Kidney tubule cell (primary cell): Measurements from ENCODE around the gene HYAL2.

Source experiments
- DNase-seq: peaks from one replicate; pipeline ENCODE4 v3.0.0-alpha.2; 2018; ENCODE audit warnings: low spot score

HYAL2 gene

DNA sequence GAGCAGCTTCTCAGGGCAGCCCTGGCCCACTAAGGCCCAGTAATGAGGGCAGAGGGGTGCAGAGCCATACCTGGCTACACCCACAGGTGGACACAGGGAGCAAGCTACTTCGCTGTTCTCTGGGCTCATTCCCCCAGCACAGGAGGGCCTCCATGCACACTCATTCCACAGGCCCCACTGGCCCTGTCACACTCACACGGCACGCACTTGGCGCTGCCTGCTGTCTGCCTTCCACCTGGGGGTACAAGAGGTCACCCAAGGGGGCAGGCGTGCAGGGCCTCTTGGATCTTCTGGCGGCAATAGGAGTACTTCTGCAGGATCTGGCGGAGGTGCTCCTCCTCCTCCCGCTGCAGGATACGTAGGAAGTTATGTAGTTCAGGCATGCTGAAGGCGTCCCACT lies 7.8 kb upstream of the HYAL2 start:
- no peak for DNase-seq

DNA sequence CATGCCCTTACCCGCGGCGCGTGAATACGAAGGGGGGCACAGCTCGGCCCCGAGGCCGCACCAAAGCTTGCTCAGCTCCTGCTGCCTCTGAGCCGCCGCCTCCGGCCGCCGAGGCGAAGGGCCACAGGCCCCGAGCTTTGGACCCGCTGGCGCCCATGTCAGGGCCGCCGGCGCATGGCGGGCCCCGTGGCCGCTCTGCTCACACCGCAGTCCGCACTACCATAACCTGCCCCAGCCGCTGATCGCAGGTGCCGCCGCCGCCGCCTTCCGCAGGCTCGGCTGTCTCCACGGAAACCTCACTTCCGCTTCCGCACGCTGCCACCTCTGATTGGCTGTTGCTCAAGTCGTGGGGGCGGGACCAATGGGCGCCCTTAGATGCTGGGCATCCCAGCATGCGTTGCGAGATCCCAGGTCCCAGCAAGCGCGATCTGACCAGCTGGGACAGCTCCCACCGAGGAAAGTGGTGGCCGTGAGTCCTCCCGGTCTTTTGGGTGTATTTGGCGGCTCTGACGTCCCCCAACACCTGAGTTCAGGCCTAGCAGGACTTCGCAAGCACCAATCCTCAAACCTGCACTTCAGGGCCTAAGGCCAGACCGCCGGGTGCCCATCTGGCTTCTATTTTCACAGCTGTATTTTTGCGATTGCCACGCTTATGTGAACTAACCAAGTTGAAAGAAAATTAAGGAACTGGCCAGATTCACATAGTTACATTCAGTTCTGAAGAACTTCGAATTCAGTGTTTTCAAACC lies 5.6 kb upstream of the HYAL2 start, which contains the start of gene TUSC2:
Gene TUSC2 (minus strand): TSS at position 281 of the 749 bp plus-strand sequence. CDS start 124 bp downstream, at position 157.
- peak; percentile 97 for DNase-seq

DNA sequence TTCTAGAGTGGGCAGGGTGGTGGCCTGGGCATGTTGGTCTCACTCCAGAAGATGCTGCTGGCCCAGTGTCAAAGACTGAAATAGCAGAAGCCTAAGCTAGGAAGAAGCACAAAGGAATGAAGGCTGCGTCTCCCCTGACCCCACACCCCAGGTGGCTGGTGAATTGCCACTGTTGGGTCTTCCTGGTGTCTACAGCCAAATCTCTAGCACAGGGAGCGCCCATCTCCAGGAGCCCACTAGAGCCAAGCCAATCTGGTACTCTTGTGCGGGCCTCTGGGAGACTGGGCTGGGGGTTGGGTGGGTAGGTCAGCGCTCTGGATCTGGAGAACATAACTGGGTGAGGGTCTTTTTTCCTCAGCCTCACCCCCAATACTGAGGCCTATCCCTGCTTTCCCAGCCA lies 4.6 kb upstream of the HYAL2 start:
- DNase-seq: no peak

DNA sequence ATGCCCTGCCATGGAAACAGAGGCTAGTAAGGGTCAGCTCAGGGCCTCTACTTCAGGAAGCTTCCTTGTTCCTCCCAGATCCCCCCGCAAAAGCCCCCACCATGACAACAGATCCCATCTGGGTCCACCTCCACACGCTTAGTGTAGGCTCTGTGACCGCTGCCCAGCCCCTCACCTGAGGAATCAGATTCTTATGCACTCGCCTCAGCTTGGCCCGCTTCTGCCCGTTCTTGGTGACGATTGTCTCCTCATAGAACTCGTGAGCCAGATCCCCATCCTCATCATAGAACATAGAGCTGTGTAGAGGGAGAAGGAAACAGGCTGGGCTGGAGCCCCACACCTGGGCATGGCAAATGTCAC lies 3.6 kb upstream of the HYAL2 start:
- DNase-seq: no peak

- no peak for DNase-seq
These were observed 3.1 kb upstream of the HYAL2 start for GRCh38 chr3:50325497-50326181.

GRCh38 chr3:50325113-50325480 lies 2.6 kb upstream of the HYAL2 start:
- DNase-seq: no peak

GRCh38 chr3:50324351-50325112 lies 2.0 kb upstream of the HYAL2 start:
- peak; percentile 69 for DNase-seq

DNA sequence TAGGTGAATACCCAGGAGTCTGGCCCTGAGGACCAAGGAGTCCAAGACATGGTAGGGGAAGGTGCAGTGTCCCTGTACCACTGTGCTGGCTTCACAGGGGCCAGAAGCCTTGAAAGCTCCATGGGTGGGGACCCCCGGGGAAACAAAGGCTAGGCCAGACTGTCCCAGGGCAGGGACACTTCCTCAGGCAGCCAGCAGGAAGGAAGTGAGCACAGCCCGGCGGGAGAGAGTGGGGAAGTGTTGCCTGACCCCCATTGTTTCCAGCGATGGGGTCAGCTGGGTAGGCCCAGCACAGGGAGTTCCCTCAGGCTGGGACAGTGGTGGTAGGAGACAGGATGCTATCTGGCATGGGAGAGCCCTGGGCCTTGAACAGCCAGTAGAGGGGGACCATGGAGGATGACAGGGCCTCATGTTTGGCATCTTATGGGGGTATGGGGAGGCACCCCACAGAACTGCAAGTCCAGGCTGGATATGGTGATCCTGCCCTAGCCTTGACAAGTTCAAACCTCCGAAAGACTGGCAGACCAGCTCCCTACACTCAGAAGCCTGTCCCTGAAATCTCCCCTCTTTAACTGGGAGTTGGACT lies 1.2 kb upstream of the HYAL2 start:
- no peak for DNase-seq

GRCh38 chr3:50323092-50323600 lies 601 bp upstream of the HYAL2 start:
- no peak for DNase-seq

- DNase-seq: no peak
These were observed 495 bp downstream of the HYAL2 start for GRCh38 chr3:50322115-50322385.

DNA sequence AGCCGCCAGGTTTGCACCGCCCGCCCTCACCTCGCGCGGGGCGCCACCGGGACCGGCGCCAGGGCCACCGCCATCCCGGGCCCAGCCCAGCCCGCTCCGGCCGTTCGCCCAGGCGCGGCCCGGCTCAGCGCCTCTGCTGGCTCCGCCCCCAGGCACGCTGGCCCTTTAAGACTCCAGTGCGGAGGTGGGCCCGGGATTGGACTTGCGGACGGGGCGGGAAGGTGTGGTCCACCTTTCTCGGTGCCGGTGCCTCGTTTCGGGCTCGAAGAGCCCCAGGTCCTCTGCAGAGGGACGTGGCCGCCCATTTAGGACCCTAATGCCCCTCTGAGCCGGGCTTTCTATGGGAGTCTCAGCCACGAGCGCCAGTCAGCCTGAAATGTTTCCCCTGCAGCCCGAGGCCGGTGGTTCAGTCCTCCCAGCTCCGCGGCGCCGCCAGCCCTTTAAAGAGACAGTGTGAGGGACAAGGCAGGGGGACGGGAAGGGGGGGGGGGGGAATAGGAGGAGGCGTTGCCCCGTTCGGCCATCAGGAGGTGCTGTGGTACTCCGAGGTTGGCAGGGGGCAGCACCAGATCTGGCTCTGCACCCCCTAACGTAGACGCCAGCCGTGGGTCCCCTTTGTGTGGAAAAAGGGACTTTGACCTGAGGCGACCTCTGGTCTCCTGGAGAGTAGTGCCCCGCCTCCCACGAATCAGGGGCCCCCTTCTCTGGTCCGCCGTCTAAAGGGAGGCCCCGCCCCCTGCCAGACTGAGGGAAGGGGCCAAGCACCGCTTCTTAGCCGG lies 1.0 kb downstream of the HYAL2 start:
- peak; percentile 90 for DNase-seq

GRCh38 chr3:50320853-50321335 lies 1.7 kb downstream of the HYAL2 start:
- DNase-seq: peak; percentile 75

- DNase-seq: no peak
These were observed 2.5 kb downstream of the HYAL2 start for GRCh38 chr3:50319894-50320625.

GRCh38 chr3:50319181-50319893 lies 3.2 kb downstream of the HYAL2 start:
- DNase-seq: no peak

DNA sequence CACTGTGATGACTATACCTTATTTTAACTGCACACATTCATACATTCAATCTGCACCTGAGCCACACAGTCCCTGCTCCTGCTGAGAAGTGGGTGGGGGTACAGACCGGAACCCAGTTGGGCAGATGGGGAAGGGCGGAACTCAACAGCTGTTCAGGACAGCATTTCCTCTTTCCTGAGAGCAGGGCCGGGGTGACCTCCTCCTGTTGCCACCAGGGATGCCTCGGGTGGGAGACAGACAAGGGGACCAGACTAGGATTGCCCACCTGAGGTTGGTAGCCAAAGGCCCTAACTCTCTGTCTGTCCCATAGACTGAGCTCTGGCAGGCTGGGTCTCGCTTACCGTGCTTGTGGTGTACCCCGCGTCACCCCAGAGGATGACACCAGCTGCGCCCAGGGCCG lies 3.9 kb downstream of the HYAL2 start:
- no peak for DNase-seq

DNA sequence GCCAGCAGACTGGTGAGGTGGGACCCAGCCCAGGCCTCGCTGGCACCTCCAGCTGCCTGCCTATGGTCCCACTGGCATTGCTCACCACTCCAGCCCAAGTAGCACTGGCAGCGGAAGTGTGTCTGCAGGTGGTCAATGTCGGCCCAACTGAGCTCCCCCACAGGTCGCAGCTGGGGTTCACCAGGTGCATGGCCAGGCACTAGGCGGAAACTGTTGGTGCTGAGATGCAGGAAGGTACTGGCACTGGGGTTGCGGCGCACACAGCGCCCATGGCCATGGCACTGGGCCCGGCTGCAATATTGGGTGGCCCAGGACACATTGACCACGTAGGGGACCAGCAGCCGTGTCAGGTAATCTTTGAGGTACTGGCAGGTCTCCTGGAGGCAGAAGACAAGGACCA lies 4.4 kb downstream of the HYAL2 start:
- DNase-seq: no peak

- DNase-seq: no peak
These were observed 5.2 kb downstream of the HYAL2 start for GRCh38 chr3:50317300-50317699.

DNA sequence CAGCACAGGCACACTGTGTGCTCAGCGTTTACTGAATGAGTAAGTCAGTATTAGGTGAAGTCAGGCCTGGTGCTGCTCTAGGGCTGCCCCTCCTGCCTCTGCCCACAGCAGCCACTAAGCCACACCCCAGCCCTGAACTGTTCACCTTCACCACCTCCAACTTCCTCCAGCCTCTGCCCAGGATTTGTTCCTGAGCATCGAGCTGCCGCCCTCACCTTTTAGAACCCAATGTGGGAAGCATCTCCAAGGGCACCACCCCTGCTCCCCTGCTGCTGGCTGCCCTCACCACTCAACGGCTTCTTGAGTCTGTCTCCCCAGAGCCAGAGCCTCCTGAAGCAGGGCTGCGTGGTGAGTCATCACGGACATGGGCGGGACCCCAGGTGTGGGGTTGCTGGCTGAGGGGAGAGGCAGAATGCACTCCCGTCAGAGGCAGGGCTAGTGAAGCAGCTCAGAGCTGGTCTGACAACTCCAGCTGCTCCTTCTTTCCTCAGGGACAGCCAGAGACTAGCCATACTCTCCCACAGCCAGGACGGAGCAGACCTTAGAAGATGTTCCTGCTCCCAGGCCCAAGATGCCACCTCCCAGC lies 5.8 kb downstream of the HYAL2 start:
- DNase-seq: peak; percentile 92

- no peak for DNase-seq
These were observed 7.7 kb downstream of the HYAL2 start for GRCh38 chr3:50314816-50315215.

DNA sequence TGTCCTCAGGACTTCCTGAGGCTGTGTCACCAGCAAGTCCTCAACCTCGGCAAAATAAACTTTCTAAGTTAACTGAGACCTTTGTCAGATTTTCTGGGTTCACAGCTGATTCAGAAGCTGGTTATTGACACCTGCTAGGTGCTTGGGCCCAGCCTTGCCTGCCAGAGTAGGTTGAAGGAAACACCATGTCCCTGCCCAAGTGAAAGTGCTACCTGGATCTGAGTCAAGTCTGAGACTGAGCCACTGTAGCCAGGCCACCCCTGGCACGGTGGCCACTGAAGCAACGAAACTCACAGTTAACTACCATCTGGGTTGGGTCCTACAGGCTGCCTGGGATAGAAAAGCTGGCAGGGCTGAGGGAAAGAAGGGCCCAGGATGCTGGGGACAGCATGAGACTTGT lies 8.2 kb downstream of the HYAL2 start:
- no peak for DNase-seq
